Trophoblast cell (in vitro differentiated cells and primary cell): ENCODE results near the gene TMEM17.

ENCODE experiments used
- DNase-seq, 2 donors: peaks; one replicate each; pipeline ENCODE4 v3.0.0-alpha.2; 2016
- H2AFZ ChIP-seq: 2 replicates; pipeline ENCODE4 v1.6.1; 2013; ENCODE audit warnings: low read length, moderate library complexity, mild to moderate bottlenecking; ENCODE audit not compliant: insufficient read depth, poor library complexity
- H2AK5ac ChIP-seq: 2 replicates; pipeline ENCODE4 v1.6.1; 2013; ENCODE audit warnings: mild to moderate bottlenecking, low read length
- H2BK120ac ChIP-seq: 2 replicates; pipeline ENCODE4 v1.6.1; 2013; ENCODE audit warnings: low read length, mild to moderate bottlenecking, moderate library complexity; ENCODE audit not compliant: insufficient read depth, poor library complexity
- H2BK12ac ChIP-seq: 2 replicates; pipeline ENCODE4 v1.6.1; 2013; ENCODE audit warnings: mild to moderate bottlenecking, low read length, moderate library complexity
- H2BK5ac ChIP-seq: 2 replicates; pipeline ENCODE4 v1.6.1; 2013; ENCODE audit warnings: low read length, low read depth, moderate library complexity, mild to moderate bottlenecking; ENCODE audit not compliant: poor library complexity
- H3K14ac ChIP-seq: 2 replicates; pipeline ENCODE4 v1.6.1; 2013; ENCODE audit warnings: mild to moderate bottlenecking, low read length
- H3K18ac ChIP-seq: 2 replicates; pipeline ENCODE4 v1.6.1; 2013; ENCODE audit warnings: mild to moderate bottlenecking, low read length
- H3K23ac ChIP-seq: 2 replicates; pipeline ENCODE4 v1.6.1; 2013; ENCODE audit warnings: low read length
- H3K27ac ChIP-seq: 2 replicates; pipeline ENCODE4 v1.5.1; 2013; ENCODE audit warnings: low read depth, mild to moderate bottlenecking, inconsistent platforms, low read length, moderate library complexity
- H3K27me3 ChIP-seq: 2 replicates; pipeline ENCODE4 v1.6.1; 2013; ENCODE audit warnings: inconsistent platforms, mild to moderate bottlenecking, low read length, moderate library complexity; ENCODE audit not compliant: insufficient read depth
- H3K36me3 ChIP-seq, 2 experiments: 1 replicate in 1 of 2; 2 replicates in 1 of 2; pipeline ENCODE4 v1.6.1; 2013; ENCODE audit warnings: low read length in 2 of 2, mild to moderate bottlenecking in 2 of 2, moderate library complexity in 1 of 2; ENCODE audit not compliant: insufficient read depth in 2 of 2, control insufficient read depth in 1 of 2
- H3K4ac ChIP-seq: 2 replicates; pipeline ENCODE4 v1.6.1; 2013; ENCODE audit warnings: low read depth, mild to moderate bottlenecking, low read length, moderate library complexity
- H3K4me1 ChIP-seq, 2 experiments: 1 replicate in 1 of 2; 2 replicates in 1 of 2; pipeline ENCODE4 v1.6.1; 2013; ENCODE audit warnings: low read length in 2 of 2, mild to moderate bottlenecking in 2 of 2, moderate library complexity in 1 of 2; ENCODE audit not compliant: insufficient read depth in 2 of 2, control insufficient read depth in 1 of 2
- H3K4me2 ChIP-seq: 2 replicates; pipeline ENCODE4 v1.6.1; 2013; ENCODE audit warnings: inconsistent platforms, mild to moderate bottlenecking, low read length, moderate library complexity
- H3K4me3 ChIP-seq: 2 replicates; pipeline ENCODE4 v1.5.1; 2013; ENCODE audit warnings: mild to moderate bottlenecking, low read depth, low read length, inconsistent platforms
- H3K79me1 ChIP-seq: one replicate; pipeline ENCODE4 v1.6.1; 2013; ENCODE audit warnings: low read length
- H3K79me2 ChIP-seq: 2 replicates; pipeline ENCODE4 v1.6.1; 2013; ENCODE audit warnings: low read length, mild to moderate bottlenecking; ENCODE audit not compliant: control insufficient read depth, insufficient read depth, poor library complexity
- H3K9ac ChIP-seq: 2 replicates; pipeline ENCODE4 v1.6.1; 2013; ENCODE audit warnings: mild to moderate bottlenecking, low read length
- H3K9me3 ChIP-seq: 2 replicates; pipeline ENCODE4 v1.6.1; 2013; ENCODE audit warnings: low read depth, mild to moderate bottlenecking, control low read depth, inconsistent platforms, low read length; ENCODE audit not compliant: insufficient read depth
- H4K12ac ChIP-seq: 2 replicates; pipeline ENCODE4 v1.6.1; 2013; ENCODE audit warnings: low read depth, mild to moderate bottlenecking, low read length, moderate library complexity
- H4K8ac ChIP-seq: 2 replicates; pipeline ENCODE4 v1.6.1; 2013; ENCODE audit warnings: low read depth, mild to moderate bottlenecking, low read length, moderate library complexity
- H4K91ac ChIP-seq: one replicate; pipeline ENCODE4 v1.6.1; 2013; ENCODE audit warnings: low read depth, mild to moderate bottlenecking, low read length, moderate library complexity
- WGBS: extraction: QIAGEN DNeasy Blood & Tissue Kit; methylation state at CpG from one replicate; pipeline ENCODE4 v1.1.7; 2013; ENCODE audit warnings: missing lambda C conversion rate; ENCODE audit not compliant: insufficient read length, insufficient coverage; ENCODE audit errors: extremely low coverage; 5-methylcytosine and 5-hydroxymethylcytosine counted together

TMEM17 gene

DNA sequence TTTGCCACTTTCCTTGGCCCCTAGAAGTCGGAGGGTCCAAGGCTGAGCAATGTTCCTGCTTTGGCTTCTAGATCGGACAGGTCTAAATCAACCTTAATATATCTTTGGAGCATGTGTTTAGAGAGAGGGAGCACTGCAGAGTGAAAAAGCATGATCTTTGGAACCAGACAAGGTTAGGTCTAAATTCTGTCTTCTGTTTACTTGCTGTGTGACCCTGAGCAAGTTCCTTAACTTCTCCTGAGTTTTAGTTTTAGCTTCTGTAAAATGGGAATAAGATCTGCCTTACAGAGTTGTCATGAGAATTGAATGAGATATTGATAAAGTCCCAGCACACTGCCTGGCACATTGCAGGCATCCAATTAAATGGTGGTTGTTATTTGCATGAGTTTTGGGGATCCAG is 13.9 kb downstream of the TMEM17 start:
- DNase-seq = no peak
- H2AFZ ChIP-seq = no peak overlapping the region
- WGBS = no CpG with 5 or more reads among the region's 2 CpGs
- H2BK12ac ChIP-seq = no peak overlapping the region
- peaks cover 3% of the 10 kb centered on the region for H3K9me3 ChIP-seq
- H3K79me2 ChIP-seq = no peaks in the 10 kb centered on the region
- H3K27me3 ChIP-seq = no peaks in the 10 kb centered on the region
- no peak overlapping the region for H2BK120ac ChIP-seq
- H3K14ac ChIP-seq = no peak overlapping the region
- H4K8ac ChIP-seq = peak overlapping the region; percentile 60
- no peak overlapping the region for H4K91ac ChIP-seq
- no peak overlapping the region for H4K12ac ChIP-seq
- H3K36me3 ChIP-seq = no peaks in the 10 kb centered on the region
- no peak overlapping the region for H3K4me3 ChIP-seq
- no peak overlapping the region for H3K27ac ChIP-seq
- no peak overlapping the region for H2AK5ac ChIP-seq
- peaks cover 0 to 2% of the 10 kb centered on the region in 2 experiments for H3K4me1 ChIP-seq
- peaks cover 2% of the 10 kb centered on the region for H3K79me1 ChIP-seq
- no peak overlapping the region for H3K18ac ChIP-seq
- H3K9ac ChIP-seq = no peak overlapping the region
- H3K4me2 ChIP-seq = no peak overlapping the region
- no peak overlapping the region for H3K23ac ChIP-seq
- no peak overlapping the region for H3K4ac ChIP-seq
- no peak overlapping the region for H2BK5ac ChIP-seq

DNA sequence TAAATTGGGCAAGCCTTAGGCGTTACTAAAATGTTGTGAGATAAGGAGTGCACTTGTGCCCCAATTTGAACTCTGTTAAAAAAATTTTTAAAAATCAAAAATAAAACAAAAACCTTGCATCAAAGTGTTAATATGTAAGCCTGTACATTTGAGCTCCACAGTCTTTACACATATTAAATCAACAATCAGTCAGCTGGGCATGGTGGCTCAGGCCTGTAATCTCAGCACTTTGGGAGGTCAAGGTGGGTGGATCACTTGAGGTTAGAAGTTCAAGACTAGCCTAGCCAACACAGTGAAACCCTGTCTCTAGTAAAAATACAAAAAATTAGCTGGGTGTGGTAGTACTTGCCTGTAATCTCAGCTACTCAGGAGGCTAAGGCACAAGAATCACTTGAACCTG is 16.3 kb downstream of the TMEM17 start:
- peaks cover 14% of the 10 kb centered on the region for H3K79me1 ChIP-seq
- H3K23ac ChIP-seq = no peak overlapping the region
- H3K27me3 ChIP-seq = no peaks in the 10 kb centered on the region
- H3K4me3 ChIP-seq = no peak overlapping the region
- H2AK5ac ChIP-seq = no peak overlapping the region
- H2BK5ac ChIP-seq = no peak overlapping the region
- H3K9ac ChIP-seq = no peak overlapping the region
- H2BK12ac ChIP-seq = no peak overlapping the region
- no peaks in the 10 kb centered on the region for H3K79me2 ChIP-seq
- H3K36me3 ChIP-seq = no peaks in the 10 kb centered on the region
- no peak overlapping the region for H4K91ac ChIP-seq
- no peak overlapping the region for H4K8ac ChIP-seq
- no peak overlapping the region for H3K18ac ChIP-seq
- H2BK120ac ChIP-seq = no peak overlapping the region
- no peak overlapping the region for H3K14ac ChIP-seq
- no peak overlapping the region for H3K4me2 ChIP-seq
- no peak overlapping the region for H3K27ac ChIP-seq
- peaks cover 9 to 14% of the 10 kb centered on the region in 2 experiments for H3K4me1 ChIP-seq
- no peak overlapping the region for H3K4ac ChIP-seq
- no CpG with 5 or more reads among the region's 1 CpG for WGBS
- peaks cover 3% of the 10 kb centered on the region for H3K9me3 ChIP-seq
- no peak overlapping the region for H4K12ac ChIP-seq
- no peak for DNase-seq
- H2AFZ ChIP-seq = no peak overlapping the region

DNA sequence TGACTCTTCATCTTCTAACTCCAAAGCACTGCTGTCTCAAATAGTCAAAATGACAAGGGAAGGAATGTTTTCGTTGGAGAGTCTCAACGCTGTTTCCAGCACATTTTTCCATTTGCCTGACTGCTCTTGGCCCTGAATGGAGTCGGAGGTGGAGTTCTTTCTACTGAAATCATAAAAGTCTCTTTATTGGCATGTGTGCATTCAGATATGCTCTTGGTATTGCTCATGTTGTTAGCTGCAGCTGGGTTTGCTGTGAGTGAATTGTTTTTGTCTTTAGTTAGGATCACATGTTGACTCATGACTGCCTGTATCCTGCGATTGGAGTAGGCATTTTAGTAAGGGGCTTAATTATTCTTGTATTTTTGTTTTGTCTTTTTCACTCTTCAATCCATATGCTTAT is 16.8 kb downstream of the TMEM17 start:
- Histone ChIP-seq H2BK5ac (no peak overlapping the region), H3K9me3 (peaks cover 3% of the 10 kb centered on the region), H4K91ac (no peak overlapping the region), H3K18ac (no peak overlapping the region), H2AK5ac (no peak overlapping the region), H3K4ac (no peak overlapping the region), H3K9ac (no peak overlapping the region), H2AFZ (no peak overlapping the region), H2BK120ac (no peak overlapping the region), H3K4me3 (no peak overlapping the region), H3K27me3 (no peaks in the 10 kb centered on the region), H3K23ac (no peak overlapping the region), H2BK12ac (no peak overlapping the region), H3K27ac (no peak overlapping the region), H4K12ac (no peak overlapping the region), H3K14ac (no peak overlapping the region), H3K36me3 (no peaks in the 10 kb centered on the region), H3K4me1 (peaks cover 9 to 15% of the 10 kb centered on the region in 2 experiments), H3K4me2 (no peak overlapping the region), H3K79me2 (no peaks in the 10 kb centered on the region), H4K8ac (no peak overlapping the region), H3K79me1 (peaks cover 17% of the 10 kb centered on the region)
- DNase-seq = no peak
- WGBS = no CpG with 5 or more reads among the region's 4 CpGs

DNA sequence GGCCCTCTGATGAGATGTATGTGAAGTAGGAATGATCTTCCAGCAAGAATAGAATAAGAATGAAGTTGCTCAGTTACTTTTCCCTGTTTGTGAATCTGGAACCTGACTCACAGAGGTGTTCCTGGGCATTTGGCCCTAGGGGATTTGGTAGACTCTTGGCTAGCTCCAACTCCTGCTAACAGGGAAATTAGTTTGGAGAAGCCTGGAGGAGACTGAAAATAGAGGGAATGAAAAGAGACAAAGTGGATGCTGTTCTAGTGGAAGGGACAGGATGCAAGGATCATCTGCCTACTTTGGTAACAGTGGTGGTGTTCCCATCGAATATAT is 19.6 kb downstream of the TMEM17 start:
- Histone ChIP-seq H3K14ac (peak overlapping the region; percentile 15), H3K9me3 (peaks cover 3% of the 10 kb centered on the region), H3K23ac (no peak overlapping the region), H3K36me3 (no peaks in the 10 kb centered on the region), H3K27ac (peak overlapping the region; percentile 59), H4K12ac (no peak overlapping the region), H4K8ac (no peak overlapping the region), H3K4me2 (no peak overlapping the region), H3K79me1 (peaks cover 18% of the 10 kb centered on the region), H3K4me1 (peaks cover 9 to 17% of the 10 kb centered on the region in 2 experiments), H2BK5ac (peak overlapping the region; percentile 0), H2BK120ac (no peak overlapping the region), H3K4ac (no peak overlapping the region), H3K9ac (no peak overlapping the region), H2BK12ac (peak overlapping the region; percentile 6), H3K4me3 (no peak overlapping the region), H3K27me3 (no peaks in the 10 kb centered on the region), H4K91ac (peak overlapping the region; percentile 56), H3K18ac (no peak overlapping the region), H3K79me2 (no peaks in the 10 kb centered on the region), H2AK5ac (no peak overlapping the region), H2AFZ (no peak overlapping the region)
- DNase-seq = peak; percentile 29 to 60
- no CpG with 5 or more reads among the region's 1 CpG for WGBS
